SIG-M5 (cell line): ENCODE data around the gene BIN1.

ENCODE experiments used
- DNase-seq: peaks from one replicate; lab custom pipeline; 2025; lab: John Stamatoyannopoulos, UW

The BIN1 gene

DNA sequence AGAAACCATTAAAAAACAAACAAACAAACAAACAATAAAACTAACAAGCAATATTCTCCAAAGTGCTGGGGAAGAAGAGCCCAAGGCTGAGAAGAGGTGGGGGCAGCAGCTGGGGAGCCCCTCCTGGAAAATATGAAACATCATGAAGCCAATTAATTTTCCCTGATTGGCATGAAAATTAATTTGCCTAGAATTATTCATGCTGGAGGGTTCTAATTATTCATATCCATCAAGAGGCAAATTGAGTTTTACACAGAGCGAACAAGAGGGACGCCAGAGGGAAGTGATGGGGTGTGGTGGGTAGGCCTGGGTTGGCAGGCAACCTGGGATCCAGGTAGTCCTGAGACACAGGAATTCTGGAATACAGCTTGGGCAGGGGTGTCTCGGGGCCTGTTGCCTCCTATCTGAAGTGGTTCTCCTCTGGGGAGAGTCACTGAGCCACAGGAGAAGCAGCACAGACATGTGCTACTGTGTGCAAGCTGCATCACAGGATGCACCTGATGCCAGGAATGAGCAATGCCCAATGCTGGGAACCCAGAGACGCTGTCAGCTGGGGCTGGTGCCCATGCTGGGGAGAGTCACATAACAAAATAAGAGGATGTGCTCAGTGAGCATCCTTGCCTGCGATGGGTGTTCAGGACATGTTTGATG, 107.7 kb downstream of the BIN1 start:
- DNase-seq = no peak

DNA sequence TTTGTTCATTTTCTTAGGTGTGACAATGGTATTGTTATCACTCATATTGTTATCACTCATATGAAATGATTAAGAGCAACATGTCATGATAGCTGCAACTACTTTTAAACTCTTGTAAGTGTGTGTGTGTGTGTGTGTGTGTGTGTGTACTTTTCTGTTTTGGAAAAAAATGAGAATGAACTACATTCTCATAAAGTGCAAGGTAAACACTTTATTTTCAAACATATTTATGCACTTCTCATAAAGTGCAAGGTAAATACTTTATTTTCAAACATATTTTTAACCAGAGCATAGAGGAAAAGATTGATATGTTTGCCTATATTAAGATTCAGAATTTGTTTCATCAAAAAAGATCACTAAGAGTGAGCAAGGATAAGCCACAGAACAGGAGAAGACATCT, 108.5 kb downstream of the BIN1 start:
- no peak for DNase-seq
